Keratinocyte (primary cell): ENCODE results near the gene CRIM1. TPM values are rescaled to one million over a fixed set of nuclear protein-coding genes. Genes with fewer than 3 reads are reported as not detected.

ENCODE experiments used
- DNase-seq: peaks from one replicate; pipeline ENCODE4 v3.0.0-alpha.2; 2011; ENCODE audit warnings: low read depth, missing footprints, low spot score
- FAIRE-seq: peaks from 2 replicates; lab custom pipeline; 2011; peaks lifted over from hg19 to GRCh38; lab: Jason Lieb, UNC
- H2AFZ ChIP-seq: 2 replicates; pipeline ENCODE4 v1.6.0; 2012; ENCODE audit warnings: low read length, control low read depth, inconsistent platforms; ENCODE audit not compliant: control insufficient read depth
- H3K27ac ChIP-seq: 2 replicates; pipeline ENCODE4 v1.5.1; 2011; ENCODE audit warnings: low read length; ENCODE audit not compliant: control insufficient read depth, insufficient read depth
- H3K27me3 ChIP-seq: 3 replicates; pipeline ENCODE4 v1.6.0; 2011; ENCODE audit warnings: low read length; ENCODE audit not compliant: control insufficient read depth, insufficient read depth; ENCODE audit errors: extremely low read depth
- H3K36me3 ChIP-seq, 2 experiments: 2 replicates in 1 of 2; 3 replicates in 1 of 2; pipeline ENCODE4 v1.5.1; 2011; ENCODE audit warnings: low read length in 2 of 2, mild to moderate bottlenecking in 1 of 2; ENCODE audit not compliant: control insufficient read depth in 2 of 2, insufficient read depth in 2 of 2; ENCODE audit errors: extremely low read depth in 1 of 2
- H3K4me1 ChIP-seq: 3 replicates; pipeline ENCODE4 v1.5.1; 2011; ENCODE audit warnings: low read length; ENCODE audit not compliant: control insufficient read depth, insufficient read depth; ENCODE audit errors: extremely low read depth
- H3K4me2 ChIP-seq: 3 replicates; pipeline ENCODE4 v1.6.0; 2011; ENCODE audit warnings: low read depth, low read length; ENCODE audit not compliant: control insufficient read depth, insufficient read depth; ENCODE audit errors: extremely low read depth
- H3K4me3 ChIP-seq, 3 experiments: fragments of 200-600 bp in 1 of 3; sonication (generic) in 1 of 3; 2 replicates in 2 of 3; 3 replicates in 1 of 3; pipeline ENCODE4 v1.5.1; 2011 to 2016; ENCODE audit warnings: low read length in 3 of 3, mild to moderate bottlenecking in 3 of 3, control low read depth in 2 of 3, inconsistent platforms in 1 of 3, low read depth in 1 of 3, mixed read lengths in 1 of 3, mixed run types in 1 of 3, moderate library complexity in 1 of 3; ENCODE audit not compliant: control insufficient read depth in 2 of 3, insufficient read depth in 2 of 3; ENCODE audit errors: extremely low read depth in 1 of 3
- H3K79me2 ChIP-seq: 2 replicates; pipeline ENCODE4 v1.6.0; 2012; ENCODE audit warnings: low read length; ENCODE audit not compliant: control insufficient read depth, insufficient read depth
- H3K9ac ChIP-seq: 3 replicates; pipeline ENCODE4 v1.6.0; 2011; ENCODE audit warnings: low read length; ENCODE audit not compliant: control insufficient read depth, insufficient read depth; ENCODE audit errors: extremely low read depth
- H3K9me1 ChIP-seq: 3 replicates; pipeline ENCODE4 v1.6.0; 2011; ENCODE audit warnings: low read length; ENCODE audit not compliant: control insufficient read depth, insufficient read depth; ENCODE audit errors: extremely low read depth
- H3K9me3 ChIP-seq: 2 replicates; pipeline ENCODE4 v1.5.1; 2012; ENCODE audit warnings: low read depth, low read length; ENCODE audit not compliant: control insufficient read depth
- H4K20me1 ChIP-seq: 3 replicates; pipeline ENCODE4 v1.6.0; 2011; ENCODE audit warnings: low read length; ENCODE audit not compliant: control insufficient read depth, insufficient read depth; ENCODE audit errors: extremely low read depth
- CTCF ChIP-seq, 3 experiments: IDR thresholded peaks in 1 of 3; conservative IDR thresholded peaks in 1 of 3; optimal IDR thresholded peaks in 1 of 3; 2 replicates in 2 of 3; 3 replicates in 1 of 3; pipeline versions ENCODE3 to v1.5.1; 2011; ENCODE audit warnings: low read length in 3 of 3, mild to moderate bottlenecking in 3 of 3, moderate library complexity in 2 of 3, control low read depth in 1 of 3, inconsistent platforms in 1 of 3; ENCODE audit not compliant: insufficient read depth in 2 of 3; ENCODE audit errors: extremely low read depth in 1 of 3
- EZH2 ChIP-seq: IDR thresholded peaks from one replicate; pipeline ENCODE4 v1.6.1; 2012; ENCODE audit warnings: inconsistent platforms, mild to moderate bottlenecking, low read length, moderate library complexity
- dilution Hi-C: fragments of 300-500 bp; cut with MboI; formaldehyde crosslinking; loops from one replicate; pipeline ENCODE4 v1.7.0; 2020; ENCODE audit warnings: low sequenced_read_pairs; ENCODE audit not compliant: extremely low pct_ligation_motif_present
- polyA plus RNA-seq, 5 experiments: library from polyadenylated mRNA; depleted of rRNA in 3 of 5; stranded (reverse) in 3 of 5; stranded (forward) in 1 of 5; unstranded in 1 of 5; fragments of >200 nt; gene quantifications; 1 replicate in 1 of 5; 2 replicates in 3 of 5; 3 replicates in 1 of 5; pipeline versions ENCODE4 v1.2.1 to v1.2.3, GENCODE V29; 2011 to 2012; ENCODE audit warnings: missing spikeins in 2 of 5, low read depth in 1 of 5, low replicate concordance in 1 of 5

The CRIM1 gene
- polyA plus RNA-seq, 1 donor (not counting 4 experiments of a cell fraction or from before 2014, with no cell fraction given), result 98.3 TPM

DNA sequence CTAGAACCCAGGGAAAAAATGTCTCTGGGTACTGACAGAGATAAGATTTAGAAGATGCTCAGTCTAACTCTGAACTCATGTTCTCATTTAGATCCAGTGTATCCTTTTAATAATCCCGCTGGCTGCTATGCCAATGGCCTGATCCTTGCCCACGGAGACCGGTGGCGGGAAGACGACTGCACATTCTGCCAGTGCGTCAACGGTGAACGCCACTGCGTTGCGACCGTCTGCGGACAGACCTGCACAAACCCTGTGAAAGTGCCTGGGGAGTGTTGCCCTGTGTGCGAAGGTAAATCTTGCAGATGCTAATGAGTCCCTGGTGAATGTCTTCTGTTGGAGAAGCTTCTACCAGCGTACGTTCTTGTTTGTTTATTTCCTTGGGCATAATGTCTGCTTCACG, 123.8 kb downstream of the CRIM1 start:
- Histone ChIP-seq H2AFZ (no peak overlapping the region), H3K9me1 (no peaks in the 10 kb centered on the region), H3K79me2 (peaks cover 20% of the 10 kb centered on the region), H3K9ac (no peak overlapping the region), H3K36me3 (peaks cover 37 to 64% of the 10 kb centered on the region in 2 experiments), H3K27ac (no peak overlapping the region), H4K20me1 (no peaks in the 10 kb centered on the region), H3K27me3 (no peaks in the 10 kb centered on the region), H3K4me2 (no peak overlapping the region), H3K9me3 (peaks cover 20% of the 10 kb centered on the region), H3K4me1 (peaks cover 33% of the 10 kb centered on the region), H3K4me3 (no peak overlapping the region)
- no peak for FAIRE-seq
- no peak for TF ChIP-seq EZH2
- TF ChIP-seq CTCF (optimal IDR thresholded peaks at IDR 0.05 in 1 of 3, IDR thresholded peaks at IDR 0.05 in 1 of 3, conservative IDR thresholded peaks at IDR 0.05 in 1 of 3; ENCODE audit: extremely low read depth in 1 of 3, insufficient read depth in 2 of 3, low read length in 3 of 3), result no peak
- dilution Hi-C loops, result no loop called here
- DNase-seq, result no peak

- dilution Hi-C loops, result no loop called here
- H3K4me2 ChIP-seq, result no peak overlapping the region
- no peak for FAIRE-seq
- H3K4me3 ChIP-seq, result no peak overlapping the region
- TF ChIP-seq CTCF (optimal IDR thresholded peaks at IDR 0.05 in 1 of 3, IDR thresholded peaks at IDR 0.05 in 1 of 3, conservative IDR thresholded peaks at IDR 0.05 in 1 of 3; ENCODE audit: extremely low read depth in 1 of 3, insufficient read depth in 2 of 3, low read length in 3 of 3), result no peak
- no peak overlapping the region for H3K9ac ChIP-seq
- H3K27ac ChIP-seq, result no peak overlapping the region
- no peak for DNase-seq
- H3K36me3 ChIP-seq, result peaks cover 39 to 62% of the 10 kb centered on the region in 2 experiments
- H3K9me3 ChIP-seq, result peaks cover 15% of the 10 kb centered on the region
- peaks cover 19% of the 10 kb centered on the region for H3K79me2 ChIP-seq
- no peaks in the 10 kb centered on the region for H4K20me1 ChIP-seq
- H3K27me3 ChIP-seq, result no peaks in the 10 kb centered on the region
- H3K4me1 ChIP-seq, result peaks cover 39% of the 10 kb centered on the region
- no peak overlapping the region for H2AFZ ChIP-seq
- H3K9me1 ChIP-seq, result no peaks in the 10 kb centered on the region
Measured at GRCh38 chr2:36480028-36480427, 124.5 kb downstream of the CRIM1 start.
